ENCODE results near the gene TRIP13.

GRCh38 chr5:916441-917293 lies 24.0 kb downstream of the TRIP13 start:
- TF ChIP-seq SP1 (CRISPR knock-in tag; IDR thresholded peaks at IDR 0.05) (no peak), TBL1XR1 (IDR thresholded peaks at IDR 0.05; ENCODE audit: low read length in 2 of 2) (no peak), KLF6 (CRISPR knock-in tag; IDR thresholded peaks at IDR 0.05; ENCODE audit: borderline replicate concordance) (no peak), POLR2A (conservative IDR thresholded peaks at IDR 0.05) (no peak), ZBTB12 (CRISPR knock-in tag; IDR thresholded peaks at IDR 0.05) (no peak), MTA1 (IDR thresholded peaks at IDR 0.05; ENCODE audit: borderline replicate concordance) (no peak), MAX (CRISPR knock-in tag; IDR thresholded peaks at IDR 0.05) (no peak), MYC (IDR thresholded peaks at IDR 0.05; ENCODE audit: low read depth, low read length) (no peak), MYC (CRISPR knock-in tag; IDR thresholded peaks at IDR 0.05; ENCODE audit: borderline replicate concordance, low read depth) (no peak), SMC3 (conservative IDR thresholded peaks at IDR 0.05; ENCODE audit: insufficient read depth, low read depth, low read length) (no peak), ZNF707 (CRISPR knock-in tag; conservative IDR thresholded peaks at IDR 0.05) (no peak), NFIC (IDR thresholded peaks at IDR 0.05) (no peak), TCF7L2 (IDR thresholded peaks at IDR 0.05; ENCODE audit: low read depth, low read length) (no peak)

All from K562 (cell line).